Hematopoietic multipotent progenitor cell (in vitro differentiated cells): ENCODE results near the gene IRF6. TPM values are rescaled to one million over a fixed set of nuclear protein-coding genes. Genes with fewer than 3 reads are reported as not detected.
A peak's percentile ranks its signal among the peaks of the same experiment; 100 is the strongest.

Experiments
- DNase-seq, 3 donors: peaks; one replicate each; pipeline ENCODE4 v3.0.0-alpha.2; 2011 to 2015; ENCODE audit warnings: low read depth in 2 of 3, low spot score in 2 of 3
- total RNA-seq: library from RNA; depleted of rRNA; stranded (reverse); fragments of >200 nt; gene quantifications from one replicate; pipeline ENCODE4 v1.2.3, GENCODE V29; 2012

The IRF6 gene
- total RNA-seq, 1 donor, result 5.4 TPM

DNA sequence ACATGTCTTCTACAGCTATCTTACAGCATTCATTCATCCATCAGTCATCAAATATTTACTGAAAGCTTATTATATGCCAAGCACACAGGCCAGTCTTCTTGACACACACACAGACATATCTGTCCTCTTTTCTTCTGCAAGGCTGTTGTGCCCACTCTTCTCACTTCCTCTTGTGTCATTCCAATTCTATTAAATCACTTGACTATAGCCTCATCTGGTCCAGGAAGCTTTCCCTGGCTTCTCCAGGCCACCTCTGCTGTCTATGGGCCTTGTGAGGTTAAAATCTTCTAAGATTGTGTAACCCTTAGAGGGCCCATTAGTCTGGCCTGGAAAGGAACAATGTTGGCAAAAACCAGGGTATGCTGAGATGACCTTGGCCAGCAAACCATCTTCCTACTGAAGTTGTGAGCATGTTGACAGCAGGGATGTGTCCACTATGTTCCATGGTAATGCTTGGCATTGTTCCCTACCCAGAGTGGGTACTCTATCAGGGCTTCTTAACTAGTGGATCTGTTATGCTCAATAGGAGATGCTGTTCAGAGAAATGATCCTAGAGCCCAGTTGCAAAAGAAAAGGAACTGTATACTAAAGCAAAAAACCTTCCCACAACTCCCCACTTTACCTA is 44.8 kb downstream of the IRF6 start:
- DNase-seq, result no peak

DNA sequence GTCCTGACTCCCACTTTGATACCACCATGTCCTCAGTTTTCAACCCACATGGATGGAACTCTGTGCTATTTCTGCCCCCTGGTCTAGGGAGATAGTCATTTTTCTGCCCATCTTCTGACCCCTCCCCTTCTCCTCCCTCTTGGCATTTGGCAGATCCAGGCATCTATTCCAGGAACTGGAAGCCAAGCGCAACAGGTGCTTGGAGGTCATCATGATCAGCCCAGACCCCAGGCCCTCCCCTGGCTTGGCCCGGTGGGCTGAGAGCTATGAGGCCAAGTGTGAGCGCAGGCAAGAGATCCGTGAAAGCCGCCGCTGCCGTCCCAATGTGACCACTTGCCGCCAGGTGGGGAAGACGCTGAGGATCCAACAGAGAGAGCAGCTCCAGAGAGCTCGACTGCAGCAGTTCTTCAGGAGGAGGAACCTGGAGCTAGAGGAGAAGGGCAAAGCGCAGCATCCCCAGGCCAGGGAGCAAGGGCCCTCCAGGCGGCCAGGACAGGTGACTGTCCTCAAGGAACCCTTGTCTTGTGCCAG is 46.0 kb downstream of the IRF6 start:
- DNase-seq, result no peak

DNA sequence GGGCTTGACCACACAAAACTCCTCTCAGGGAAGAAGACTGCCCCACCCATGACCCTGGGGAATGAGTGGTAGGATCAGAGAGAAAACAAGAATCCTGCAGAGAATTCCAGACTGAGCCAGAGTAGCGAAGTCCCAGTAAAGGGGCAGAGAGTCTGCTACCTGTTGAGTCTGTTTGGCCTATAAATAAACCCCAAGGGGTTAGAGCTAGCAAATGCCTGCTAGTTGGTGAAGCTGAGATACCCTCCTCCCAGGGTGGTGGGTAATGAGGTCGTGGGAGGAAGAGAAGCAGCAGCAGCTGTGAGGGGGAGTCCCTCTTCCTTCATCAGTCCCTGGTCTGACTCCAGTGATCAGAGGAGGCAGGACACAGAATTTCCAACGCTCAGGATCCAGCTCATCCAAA is 47.5 kb downstream of the IRF6 start:
- DNase-seq, result no peak

DNA sequence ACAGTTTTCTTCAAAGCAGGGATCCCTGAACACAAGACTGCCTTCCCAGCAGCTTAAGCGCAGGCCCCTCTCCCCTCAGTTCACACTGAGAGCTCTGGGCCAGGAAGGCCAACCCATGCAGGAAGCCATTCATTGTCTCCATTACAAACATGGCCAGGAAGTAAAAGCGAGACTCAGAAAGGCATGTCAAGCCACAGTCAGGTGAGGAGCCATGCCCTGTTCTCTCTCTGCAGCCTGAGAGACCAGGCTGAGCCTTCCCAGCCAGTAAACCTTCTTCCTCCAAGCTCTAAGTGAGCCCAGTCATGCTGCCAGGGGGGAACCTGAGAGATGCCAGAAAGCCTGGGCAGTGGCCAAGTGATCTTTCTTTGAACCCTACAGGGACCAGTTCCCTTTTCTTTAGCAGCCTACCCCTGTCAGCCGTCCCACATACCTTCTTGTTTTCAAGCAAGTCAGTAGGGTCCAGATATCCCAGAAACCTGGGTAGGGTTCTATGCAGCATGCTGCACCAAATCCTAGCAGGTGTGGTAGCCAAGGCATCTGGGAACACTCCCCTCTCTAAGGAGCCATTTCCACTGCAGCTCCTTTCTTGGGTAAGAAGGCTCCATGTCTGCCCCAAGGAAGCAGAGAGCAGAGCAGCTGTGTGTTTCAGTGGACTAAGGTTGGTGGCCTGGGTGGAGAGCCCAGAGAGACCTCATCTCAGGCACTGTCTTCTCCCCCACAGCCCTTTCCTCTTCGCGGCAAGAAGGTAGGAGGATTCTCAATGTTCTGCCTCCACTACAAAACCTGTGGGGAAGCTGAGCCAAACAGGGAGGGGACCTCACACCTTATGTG is 49.1 kb downstream of the IRF6 start:
- peak in 2 of 3 donors; percentile 24 to 66 for DNase-seq

DNA sequence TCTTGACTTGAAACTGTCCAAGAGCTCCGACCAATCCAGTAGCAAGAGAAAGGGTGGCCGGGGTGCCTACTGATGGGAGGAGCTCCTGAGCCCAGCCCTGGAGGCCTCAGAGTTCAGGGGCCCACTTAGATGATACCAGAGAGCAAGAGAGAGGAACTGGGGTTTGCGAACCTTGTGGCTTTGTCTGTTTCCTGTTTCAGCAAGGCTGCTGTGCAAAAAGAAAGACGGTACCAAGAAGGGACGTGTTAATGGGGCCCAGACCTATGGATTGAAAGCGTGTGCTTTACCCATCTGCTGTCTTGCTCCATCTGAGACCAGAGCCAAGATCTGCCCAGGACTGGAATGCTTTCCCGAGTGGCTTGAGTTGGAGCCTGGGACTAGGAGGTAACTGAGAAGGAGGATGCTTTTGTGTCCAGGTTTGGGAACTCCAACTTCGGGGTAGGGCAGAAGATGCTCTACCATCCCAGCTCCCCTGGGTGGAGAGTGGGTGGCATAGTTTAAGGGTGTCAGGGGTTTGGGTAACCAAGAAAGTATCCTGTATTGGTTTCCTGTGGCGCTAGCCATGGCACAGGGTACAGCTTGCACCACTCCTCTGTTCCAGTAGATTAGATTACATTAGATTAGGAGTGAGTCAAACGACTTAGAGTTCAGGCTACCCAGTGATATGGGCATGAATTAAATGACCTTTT is 49.9 kb downstream of the IRF6 start, which contains the start of gene TRAF3IP3:
Gene TRAF3IP3 (plus strand): TSS at position 128 of the 689 bp plus-strand sequence. CDS start 3,987 bp downstream, outside the sequence.
- peak; percentile 56 to 93 (median 83) for DNase-seq

DNA sequence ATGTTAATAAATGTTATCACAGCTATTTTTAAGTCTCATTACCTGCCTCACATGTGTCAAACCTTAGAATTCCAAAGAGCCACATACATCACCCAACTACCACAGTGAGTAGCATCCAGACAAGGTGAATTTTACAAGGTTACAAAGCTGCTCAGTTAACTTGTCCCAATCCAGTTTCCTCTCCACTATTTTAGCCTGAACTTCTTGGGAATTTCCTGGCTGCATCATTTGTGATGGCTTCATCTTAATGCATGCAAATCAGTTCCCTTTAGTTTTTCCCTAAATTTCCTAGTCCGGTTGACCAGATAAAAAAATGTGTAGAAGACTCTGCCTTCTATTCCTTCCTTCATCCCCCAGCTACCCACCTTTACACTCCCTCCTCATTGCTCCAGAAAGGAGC is 50.7 kb downstream of the IRF6 start:
- no peak for DNase-seq

DNA sequence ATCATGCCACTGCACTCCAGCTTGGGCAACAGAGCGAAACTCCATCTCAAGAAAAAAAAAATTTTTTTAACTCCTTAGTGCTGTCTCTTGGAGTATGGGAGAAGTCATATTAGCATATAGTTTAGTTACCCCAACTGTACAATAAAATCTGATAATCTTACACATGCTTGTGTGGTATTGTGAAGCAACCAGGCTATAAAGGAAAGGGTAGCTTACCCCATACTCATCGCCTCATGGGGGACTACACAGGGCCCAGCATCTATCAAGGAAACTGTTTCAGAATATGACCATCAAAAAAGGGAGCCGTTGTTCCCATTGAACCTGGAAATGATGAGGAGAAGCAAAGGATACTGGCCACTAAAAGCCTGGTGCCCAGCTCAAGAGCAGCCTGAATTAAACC is 53.1 kb downstream of the IRF6 start:
- DNase-seq, result no peak

DNA sequence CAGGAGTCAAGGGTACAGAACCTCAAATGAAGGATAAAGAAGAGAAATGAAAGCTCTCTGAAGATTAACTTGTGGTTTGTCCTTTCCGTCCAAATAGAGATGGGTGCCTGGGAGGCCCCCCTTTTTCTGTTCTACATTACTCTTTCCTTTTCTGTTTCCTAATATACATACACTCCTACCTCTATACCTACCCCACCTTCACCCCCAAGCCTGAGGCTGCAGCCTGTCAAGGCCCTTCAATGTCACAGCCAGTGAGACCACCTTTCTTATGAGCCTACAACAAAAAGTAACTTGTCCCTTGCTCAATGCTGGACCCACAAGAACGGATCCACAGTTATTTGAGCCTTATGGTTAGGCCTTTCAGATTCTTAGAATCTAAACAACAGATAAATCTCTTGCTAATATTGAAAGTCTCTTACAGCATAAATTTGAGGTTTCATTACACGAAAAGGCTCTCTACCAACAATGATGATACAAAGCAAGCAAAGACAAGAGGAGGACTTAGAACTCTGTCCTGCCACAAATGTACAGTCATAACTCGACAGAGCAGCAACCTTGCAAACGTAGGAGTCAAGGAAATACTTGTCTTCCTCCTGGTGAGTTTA is 54.2 kb downstream of the IRF6 start:
- DNase-seq, result no peak

DNA sequence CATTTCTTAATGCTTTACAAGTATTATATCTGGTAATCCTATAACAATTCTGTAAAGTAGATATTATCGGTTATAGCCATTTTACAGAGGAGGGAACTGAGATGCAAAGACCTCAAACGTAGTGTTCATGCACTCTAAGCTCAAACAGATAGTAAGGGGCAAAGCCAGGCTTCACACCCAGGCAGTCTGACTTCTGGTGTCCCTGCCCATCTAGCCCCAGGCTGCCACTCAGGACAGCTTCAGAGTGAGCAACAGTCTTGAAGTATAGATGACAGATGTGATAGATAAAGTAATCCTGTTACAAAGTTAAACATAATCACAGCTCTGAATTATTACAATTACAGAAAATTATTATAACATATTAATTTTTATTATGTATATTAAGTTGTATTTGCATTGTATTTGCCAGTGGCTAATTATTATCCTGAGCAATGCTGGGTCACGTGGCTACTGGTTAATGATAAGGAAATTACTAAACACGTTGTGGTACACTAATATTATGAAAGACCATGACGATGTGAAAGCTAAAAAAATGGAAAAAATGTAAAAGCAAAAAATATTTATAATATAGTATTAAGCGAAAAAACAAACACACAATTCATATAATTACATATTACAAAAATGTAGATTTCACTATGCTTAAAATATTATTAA is 56.1 kb downstream of the IRF6 start:
- DNase-seq, result no peak

DNA sequence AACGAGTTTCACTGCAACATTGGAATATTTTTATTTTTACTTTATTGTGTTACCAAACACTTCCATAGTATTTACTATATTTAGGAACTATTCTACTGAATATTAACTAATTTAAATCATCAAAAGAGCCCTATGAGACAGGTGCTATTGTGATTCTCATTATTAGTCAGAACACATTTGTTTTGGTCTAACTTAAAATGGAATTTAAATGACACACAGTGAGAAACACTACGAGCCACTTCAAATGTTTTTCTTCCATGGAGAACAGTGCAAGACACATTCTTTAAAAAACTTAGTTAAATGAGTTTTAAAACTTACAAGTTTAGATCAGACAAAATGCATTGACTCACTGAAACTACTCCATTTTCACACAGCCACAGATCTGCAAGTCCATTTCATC is 56.7 kb downstream of the IRF6 start:
- no peak for DNase-seq

DNA sequence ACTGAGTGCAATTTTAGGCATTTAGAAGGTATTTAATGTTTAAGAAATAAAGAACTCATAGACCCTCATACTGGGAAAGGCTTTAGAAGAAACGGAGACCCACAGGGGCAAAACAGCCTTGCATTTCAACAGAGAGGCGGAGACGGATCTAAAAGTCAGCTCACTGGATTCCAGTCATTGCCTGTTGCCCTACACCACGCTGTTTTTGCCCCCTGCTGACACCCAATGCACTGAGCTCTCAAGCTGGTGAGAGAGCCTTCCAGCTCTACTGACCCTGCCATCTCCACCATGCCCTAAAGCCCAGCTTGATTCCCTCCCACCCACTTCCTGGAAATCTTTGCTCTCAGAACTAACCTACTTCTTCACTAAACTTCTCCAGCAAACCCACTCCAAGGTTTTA is 57.3 kb downstream of the IRF6 start:
- DNase-seq, result no peak

DNA sequence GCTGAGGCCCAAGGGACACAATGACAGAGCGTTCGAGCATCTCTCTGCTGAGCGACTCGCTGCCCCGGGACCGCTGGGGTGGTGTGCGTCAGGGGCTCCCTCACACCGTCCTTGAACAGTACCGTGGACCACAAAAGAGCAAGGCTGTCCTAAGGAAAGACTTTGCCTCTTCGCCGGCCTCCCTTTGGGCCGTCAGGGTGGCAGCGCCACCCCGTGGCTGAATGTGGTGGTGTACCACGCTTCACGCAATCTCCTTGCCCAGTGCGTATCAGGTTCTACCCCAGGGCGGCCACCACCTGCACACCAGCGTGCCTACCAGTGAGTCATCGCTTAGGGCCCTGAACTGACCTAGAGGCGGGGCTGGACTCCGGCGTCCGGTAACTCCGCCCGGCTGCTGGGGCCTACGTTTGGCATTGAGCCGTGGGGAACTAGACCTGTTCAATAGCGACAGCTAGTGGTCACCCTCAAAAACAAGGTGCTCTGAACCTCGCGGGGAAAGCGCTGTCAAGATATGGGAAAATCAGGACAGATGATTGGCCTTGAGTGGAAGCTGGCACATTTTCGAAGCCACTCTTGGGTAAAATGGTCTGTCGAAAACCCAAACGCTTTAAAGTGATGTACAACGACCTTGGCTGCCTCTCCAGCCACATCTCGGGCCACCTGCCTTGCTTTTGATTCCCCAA is 58.2 kb downstream of the IRF6 start:
- peak; percentile 81 to 87 (median 84) for DNase-seq

DNA sequence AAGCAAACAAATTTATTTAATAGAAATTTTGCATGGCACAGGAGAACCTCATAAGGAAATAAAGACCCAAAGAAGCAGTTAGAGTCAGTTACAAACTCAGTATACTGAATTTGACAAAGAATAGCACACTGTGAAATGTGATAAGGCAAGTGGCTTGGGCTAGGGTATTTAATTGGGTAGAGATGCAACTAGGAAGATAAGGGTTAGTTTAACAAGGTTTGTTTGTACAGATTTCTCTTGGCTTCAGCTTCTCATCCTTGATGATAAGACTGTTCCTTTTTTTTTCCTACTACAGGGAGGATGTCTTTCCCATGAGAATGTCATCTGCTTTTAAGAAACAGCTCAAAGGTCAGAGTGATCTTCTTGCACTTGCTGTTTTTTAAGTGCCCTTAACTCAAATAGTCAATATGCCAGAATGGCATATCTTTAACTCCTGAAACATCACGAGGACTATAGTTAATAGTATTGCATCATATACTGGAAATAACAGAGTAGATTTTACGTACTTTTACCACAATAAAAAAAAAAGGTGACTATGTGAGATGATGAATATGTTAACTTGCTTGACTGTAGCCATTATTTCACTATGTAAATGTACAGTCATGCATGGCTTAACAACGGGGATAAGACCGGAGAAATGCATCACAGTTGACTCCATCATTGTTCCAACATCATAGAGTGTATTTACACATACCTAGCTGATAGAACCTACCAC is 59.3 kb downstream of the IRF6 start:
- peak in 1 of 3 donors; percentile 11 for DNase-seq

DNA sequence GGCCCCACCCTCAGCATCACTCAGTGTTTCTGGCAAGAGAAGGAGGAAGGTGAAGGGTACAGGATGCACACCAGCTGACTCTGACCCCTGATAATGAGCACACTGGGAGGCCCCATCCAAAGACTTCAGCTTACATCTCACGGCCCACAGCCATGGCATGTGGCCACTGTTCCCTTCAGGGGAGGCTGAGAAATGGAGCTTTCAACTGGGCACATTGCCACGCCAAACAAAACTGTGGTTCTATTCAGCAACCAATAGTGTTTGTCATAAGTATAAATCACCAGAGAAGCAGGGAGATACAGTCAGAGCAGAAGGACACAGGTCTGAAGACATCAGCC is 62.8 kb downstream of the IRF6 start:
- DNase-seq, result no peak

DNA sequence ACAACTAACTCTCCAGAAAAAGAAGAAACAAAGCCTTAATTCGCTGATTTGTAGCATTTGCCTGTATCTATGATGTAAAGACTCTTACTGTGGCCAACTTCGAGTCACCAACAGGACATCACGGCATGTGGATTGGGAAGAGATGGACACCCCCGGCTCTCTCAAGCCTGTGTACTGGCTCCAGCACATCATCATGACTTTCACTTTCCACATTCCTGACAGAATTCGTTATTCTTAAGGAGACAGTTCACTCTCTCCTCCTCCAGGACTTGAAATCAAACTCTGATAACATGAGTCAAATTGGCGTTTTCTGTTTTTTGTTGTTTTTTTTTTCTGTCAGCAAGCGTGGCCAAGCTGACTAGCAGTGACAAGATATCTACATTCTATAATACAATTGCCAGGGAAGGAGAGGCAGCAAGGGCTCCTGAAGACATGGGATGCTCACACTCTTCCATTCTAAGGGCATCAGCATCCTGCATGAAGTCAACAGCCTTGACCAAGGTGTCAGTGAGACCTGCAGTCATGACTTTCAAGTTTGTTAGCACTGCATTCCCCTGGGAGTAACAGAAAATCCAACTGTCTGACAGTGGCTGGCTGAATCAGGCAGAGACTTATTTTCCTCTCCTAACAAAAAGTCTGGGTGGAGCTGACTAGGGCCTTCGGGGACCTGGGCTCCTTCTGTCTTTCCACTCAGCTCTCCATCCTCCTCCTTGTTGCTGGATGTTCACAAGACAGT is 63.4 kb downstream of the IRF6 start:
- DNase-seq, result no peak

DNA sequence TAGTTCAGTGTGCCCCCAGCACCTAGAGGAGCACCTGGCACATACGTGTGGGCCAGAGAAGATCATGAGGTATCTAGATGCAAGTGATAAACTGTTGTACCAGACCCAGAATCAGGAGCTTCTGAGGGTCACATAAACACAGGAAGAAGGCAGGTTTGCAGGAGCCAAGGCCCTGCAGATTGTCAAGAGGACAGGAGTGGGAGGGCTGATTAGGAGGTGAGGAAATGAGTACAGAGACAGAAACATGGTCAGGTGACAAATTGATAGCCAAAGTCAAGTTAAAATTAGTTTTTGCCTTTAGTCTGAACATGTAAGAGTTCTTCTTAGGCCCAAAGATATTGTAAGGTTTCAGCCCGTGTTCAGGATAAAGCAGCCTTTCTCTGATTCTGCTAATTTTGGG is 64.1 kb downstream of the IRF6 start:
- DNase-seq, result no peak

DNA sequence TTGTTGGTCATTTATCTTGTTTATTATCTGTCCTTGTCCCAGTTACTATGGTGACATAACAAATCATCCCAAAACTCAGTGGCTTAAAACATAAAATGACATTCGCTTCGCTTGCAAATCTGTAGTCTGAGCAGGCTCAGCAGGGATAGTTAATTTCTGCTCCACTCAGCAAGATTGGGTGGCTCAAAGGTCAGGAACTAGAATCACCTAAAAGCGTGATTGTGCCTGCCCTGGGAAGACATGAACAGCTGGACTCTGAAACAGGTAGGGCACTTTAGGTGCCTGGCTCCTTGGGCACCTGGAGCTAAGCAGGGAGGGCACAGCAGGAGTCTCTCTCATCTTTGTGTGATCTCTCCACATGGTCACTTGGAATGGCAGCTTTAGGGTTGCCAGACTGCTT is 64.7 kb downstream of the IRF6 start:
- no peak for DNase-seq

DNA sequence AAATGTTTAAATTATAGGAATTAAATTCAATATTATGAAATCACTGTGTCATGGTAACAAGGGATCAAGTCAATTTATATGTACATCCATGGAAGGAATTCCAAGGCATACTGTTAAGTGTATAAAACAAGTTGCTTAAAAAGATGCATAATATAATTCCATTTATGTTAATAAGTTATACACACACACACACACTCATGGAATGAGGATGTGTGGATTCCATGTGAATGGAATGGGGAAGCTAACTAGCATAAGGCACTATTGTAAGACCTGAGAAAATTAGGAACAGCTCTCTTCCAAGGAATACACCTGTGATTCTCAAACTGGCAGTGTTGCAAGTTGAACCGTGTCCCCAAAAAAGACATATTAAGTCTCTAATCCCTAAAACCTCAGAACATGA is 67.7 kb downstream of the IRF6 start:
- DNase-seq, result no peak

DNA sequence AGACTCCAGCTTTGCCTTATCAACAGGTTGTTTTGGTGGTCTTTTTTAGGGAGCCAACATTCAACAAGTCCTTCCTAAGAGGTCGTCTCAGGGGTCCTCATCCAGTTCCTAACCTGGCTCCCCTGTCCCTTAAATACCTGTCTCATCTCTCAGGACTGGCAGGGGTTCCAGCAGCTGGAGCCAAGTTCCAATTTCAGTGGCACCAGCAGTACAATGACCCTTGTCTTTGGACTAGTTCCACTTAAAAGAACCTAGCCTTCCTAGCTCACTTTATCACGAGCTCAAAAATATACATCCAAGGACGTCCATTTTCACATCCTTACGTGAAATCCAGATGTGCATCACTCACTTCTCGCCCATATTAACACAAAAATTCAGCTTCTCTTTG is 68.8 kb downstream of the IRF6 start:
- DNase-seq, result no peak
